HepG2 (cell line): ENCODE data around the gene PPP2R5B. TPM values are rescaled to one million over a fixed set of nuclear protein-coding genes. Genes with fewer than 3 reads are reported as not detected.

Source experiments
- ATF1 ChIP-seq: IDR thresholded peaks from 2 replicates; pipeline ENCODE4 v1.6.1; 2016; ENCODE audit warnings: mild to moderate bottlenecking, control low read depth
- NFYC ChIP-seq: IDR thresholded peaks from 2 replicates; pipeline ENCODE4 v1.6.1; 2016; ENCODE audit warnings: missing genetic modification reagents, missing compliant biosample characterization
- SIX1 ChIP-seq: sonication (generic); formaldehyde crosslinking; IDR thresholded peaks from 2 replicates; pipeline ENCODE4 v1.4.0; 2020; ENCODE audit warnings: missing genetic modification reagents, borderline replicate concordance
- TBP ChIP-seq: sonication (generic); formaldehyde crosslinking; IDR thresholded peaks from 2 replicates; pipeline ENCODE4 v1.5.0; 2020; ENCODE audit warnings: missing genetic modification reagents
- TERF1 ChIP-seq: sonication (generic); formaldehyde crosslinking; IDR thresholded peaks from 2 replicates; pipeline ENCODE4 v1.8.0; 2022; ENCODE audit warnings: mild to moderate bottlenecking, missing genetic modification reagents, moderate library complexity
- THYN1 ChIP-seq: sonication (generic); formaldehyde crosslinking; IDR thresholded peaks from 2 replicates; pipeline ENCODE4 v1.8.1; 2023; ENCODE audit warnings: low read depth, mild to moderate bottlenecking, moderate library complexity, missing genetic modification reagents, borderline replicate concordance
- YEATS2 ChIP-seq: sonication (generic); formaldehyde crosslinking; IDR thresholded peaks from 2 replicates; pipeline ENCODE4 v1.4.0; 2020; ENCODE audit warnings: missing genetic modification reagents, borderline replicate concordance
- ZHX1 ChIP-seq: sonication (generic); formaldehyde crosslinking; IDR thresholded peaks from 2 replicates; pipeline ENCODE4 v1.8.1; 2022; ENCODE audit warnings: low read depth, mild to moderate bottlenecking, missing genetic modification reagents
- ZIK1 ChIP-seq: sonication (generic); formaldehyde crosslinking; IDR thresholded peaks from 2 replicates; pipeline ENCODE4 v1.5.0; 2020; ENCODE audit warnings: mild to moderate bottlenecking, low read depth, missing genetic modification reagents, borderline replicate concordance
- ZNF318 ChIP-seq: sonication (generic); formaldehyde crosslinking; IDR thresholded peaks from 2 replicates; pipeline ENCODE4 v1.4.0; 2020; ENCODE audit warnings: mild to moderate bottlenecking, missing genetic modification reagents
- ZNF530 ChIP-seq: sonication (generic); formaldehyde crosslinking; IDR thresholded peaks from 2 replicates; pipeline ENCODE4 v1.5.0; 2020; ENCODE audit warnings: low read depth, mild to moderate bottlenecking, missing genetic modification reagents
- ZNF562 ChIP-seq: sonication (generic); formaldehyde crosslinking; IDR thresholded peaks from 2 replicates; pipeline ENCODE4 v1.8.0; 2022; ENCODE audit warnings: missing genetic modification reagents, borderline replicate concordance
- ZNF614 ChIP-seq: IDR thresholded peaks from 2 replicates; pipeline ENCODE4 v1.6.1; 2018; ENCODE audit warnings: missing biosample characterization, missing genetic modification reagents, inconsistent platforms, borderline replicate concordance
- ZNF709 ChIP-seq: sonication (generic); formaldehyde crosslinking; IDR thresholded peaks from 2 replicates; pipeline ENCODE4 v1.5.0; 2020; ENCODE audit warnings: mild to moderate bottlenecking, missing genetic modification reagents
- ZNF740 ChIP-seq: sonication (generic); formaldehyde crosslinking; IDR thresholded peaks from 2 replicates; pipeline ENCODE4 v1.4.0; 2020; ENCODE audit warnings: missing genetic modification reagents
- ZNF746 ChIP-seq: sonication (generic); formaldehyde crosslinking; IDR thresholded peaks from 2 replicates; pipeline ENCODE4 v1.8.0; 2022; ENCODE audit warnings: mild to moderate bottlenecking, missing genetic modification reagents
- ZNF792 ChIP-seq: IDR thresholded peaks from 2 replicates; pipeline ENCODE4 v1.6.1; 2016
- polyA plus RNA-seq, 8 experiments: library from polyadenylated mRNA; depleted of rRNA in 3 of 8; stranded (reverse) in 7 of 8; unstranded in 1 of 8; fragments of >200 nt; fragmentation: Illumina TruSeq in 4 of 8; extraction: Trizol in 4 of 8; gene quantifications; 2 replicates each; pipeline versions ENCODE4 v1.2.1 to v1.2.3, GENCODE V29; 2011 to 2016; ENCODE audit warnings: low read depth in 4 of 8, missing spikeins in 1 of 8, mixed read lengths in 1 of 8; ENCODE audit not compliant: insufficient read depth in 1 of 8
- total RNA-seq, 5 experiments: library from RNA; depleted of rRNA; stranded (reverse); fragments of >200 nt; fragmentation: Illumina TruSeq; extraction: Trizol; gene quantifications; 2 replicates each; pipeline ENCODE4 v1.2.3, GENCODE V29; 2016; ENCODE audit warnings: low read depth in 1 of 5

PPP2R5B gene
- total and polyA plus RNA-seq, 2 of the 13 experiments (the other 11 are each of a cell fraction or from before 2014, with no cell fraction given), result 2.3 to 8.3 TPM

GRCh38 chr11:64878494-64879243 is 45.8 kb upstream of the PPP2R5B start, which contains the start of gene EHD1 (continued):
- TF ChIP-seq ZNF318 (CRISPR knock-in tag) (peak; percentile 70; the same call in 1 of the 2 replicates), NFYC (CRISPR knock-in tag) (peak; percentile 80), SIX1 (CRISPR knock-in tag) (no peak), YEATS2 (CRISPR knock-in tag) (peak; percentile 66; the same call in 1 of the 2 replicates), ZNF530 (CRISPR knock-in tag) (no peak), TBP (CRISPR knock-in tag) (no peak), TERF1 (CRISPR knock-in tag) (no peak), ZIK1 (CRISPR knock-in tag) (peak; percentile 25; the same call in 1 of the 2 replicates), ZNF614 (CRISPR knock-in tag) (peak; percentile 58; the same call in 1 of the 2 replicates), ATF1 (CRISPR knock-in tag) (no peak), ZNF792 (CRISPR knock-in tag) (peak; percentile 71), ZNF709 (CRISPR knock-in tag) (peak; percentile 90), ZNF740 (CRISPR knock-in tag) (peak; percentile 97), ZNF562 (no peak), THYN1 (CRISPR knock-in tag) (no peak), ZNF746 (CRISPR knock-in tag) (0 out of 2 replicates have a peak, but pooled peaks have one; percentile 7), ZHX1 (CRISPR knock-in tag) (no peak)
